GM23248 (cell line): ENCODE results near the gene DNMT3L. TPM values are rescaled to one million over a fixed set of nuclear protein-coding genes. Genes with fewer than 3 reads are reported as not detected.

Experiments used
- DNase-seq: peaks from one replicate; pipeline ENCODE4 v3.0.0-alpha.2; 2015
- H2AFZ ChIP-seq: fragments of 200-600 bp; sonication (generic); 2 replicates; pipeline ENCODE4 v1.6.1; 2016; ENCODE audit warnings: antibody characterized with exemption
- H3F3A ChIP-seq: fragments of 200-600 bp; sonication (generic); 2 replicates; pipeline ENCODE4 v1.6.1; 2016; ENCODE audit warnings: mild to moderate bottlenecking, antibody characterized with exemption, mixed run types; ENCODE audit not compliant: insufficient read depth
- H3K27ac ChIP-seq: fragments of 200-600 bp; sonication (generic); 2 replicates; pipeline ENCODE4 v1.5.1; 2016; ENCODE audit warnings: mild to moderate bottlenecking
- H3K27me3 ChIP-seq: fragments of 200-600 bp; sonication (generic); replicated peaks from 2 replicates; pipeline ENCODE4 v1.6.1; 2016; ENCODE audit warnings: mild to moderate bottlenecking; ENCODE audit not compliant: insufficient read depth
- H3K36me3 ChIP-seq: fragments of 200-600 bp; sonication (generic); 2 replicates; pipeline ENCODE4 v1.6.1; 2016; ENCODE audit warnings: low read depth, mild to moderate bottlenecking
- H3K4me1 ChIP-seq: fragments of 200-600 bp; sonication (generic); 2 replicates; pipeline ENCODE4 v1.6.1; 2016; ENCODE audit warnings: mild to moderate bottlenecking; ENCODE audit not compliant: insufficient read depth
- H3K4me2 ChIP-seq: fragments of 200-600 bp; sonication (generic); one replicate; pipeline ENCODE4 v1.6.1; 2016; ENCODE audit warnings: mild to moderate bottlenecking; ENCODE audit not compliant: unreplicated experiment
- H3K4me3 ChIP-seq: fragments of 200-600 bp; sonication (generic); 2 replicates; pipeline ENCODE4 v1.5.1; 2016; ENCODE audit warnings: mild to moderate bottlenecking
- H3K79me2 ChIP-seq: fragments of 200-600 bp; sonication (generic); 2 replicates; pipeline ENCODE4 v1.6.1; 2016; ENCODE audit warnings: mild to moderate bottlenecking; ENCODE audit not compliant: insufficient read depth
- H3K9ac ChIP-seq: fragments of 200-600 bp; sonication (generic); 2 replicates; pipeline ENCODE4 v1.6.1; 2016; ENCODE audit warnings: mild to moderate bottlenecking
- H3K9me2 ChIP-seq: fragments of 200-600 bp; sonication (generic); 2 replicates; pipeline ENCODE4 v1.6.1; 2016; ENCODE audit warnings: mixed run types, mild to moderate bottlenecking, moderate library complexity; ENCODE audit not compliant: insufficient read depth
- H3K9me3 ChIP-seq: fragments of 200-600 bp; sonication (generic); one replicate; pipeline ENCODE4 v1.6.1; 2017; ENCODE audit warnings: low read depth
- H4K20me1 ChIP-seq: fragments of 200-600 bp; sonication (generic); 2 replicates; pipeline ENCODE4 v1.6.0; 2016; ENCODE audit not compliant: insufficient read depth
- EZH2 ChIP-seq: fragments of 200-600 bp; sonication (generic); IDR thresholded peaks from 2 replicates; pipeline ENCODE4 v1.6.1; 2018; ENCODE audit warnings: antibody characterized with exemption, mild to moderate bottlenecking; ENCODE audit not compliant: insufficient read depth, poor library complexity, severe bottlenecking
- EZH2phosphoT487 ChIP-seq: fragments of 200-600 bp; sonication (generic); IDR thresholded peaks from 2 replicates; pipeline ENCODE4 v1.6.1; 2018; ENCODE audit warnings: antibody characterized with exemption, moderate library complexity, mild to moderate bottlenecking, low read depth; ENCODE audit not compliant: insufficient read depth
- WGBS, 2 experiments: methylation state at CpG; one replicate each; pipeline ENCODE4 v1.1.6; 2015 to 2017; ENCODE audit warnings: low lambda C conversion rate in 2 of 2, low coverage in 1 of 2; ENCODE audit errors: missing lambda C conversion rate in 2 of 2; 5-methylcytosine and 5-hydroxymethylcytosine counted together
- in situ Hi-C: fragments of 300-500 bp; cut with MboI; formaldehyde crosslinking; loops from 2 replicates; pipeline ENCODE4 v1.15.0; 2020
- polyA plus RNA-seq: library from polyadenylated mRNA; unstranded; fragments of >200 nt; fragmentation: Nextera tagmentation; extraction: Ambion mirVana; gene quantifications from 2 replicates; pipeline ENCODE4 v1.2.1, GENCODE V29; 2016
- total RNA-seq: library from RNA; depleted of rRNA; stranded (reverse); fragments of >200 nt; shearing (Covaris generic); gene quantifications from 2 replicates; pipeline ENCODE4 v1.2.3, GENCODE V29; 2014

The DNMT3L gene
- total and polyA plus RNA-seq, 2 experiments from 2014 or later = not detected

DNA sequence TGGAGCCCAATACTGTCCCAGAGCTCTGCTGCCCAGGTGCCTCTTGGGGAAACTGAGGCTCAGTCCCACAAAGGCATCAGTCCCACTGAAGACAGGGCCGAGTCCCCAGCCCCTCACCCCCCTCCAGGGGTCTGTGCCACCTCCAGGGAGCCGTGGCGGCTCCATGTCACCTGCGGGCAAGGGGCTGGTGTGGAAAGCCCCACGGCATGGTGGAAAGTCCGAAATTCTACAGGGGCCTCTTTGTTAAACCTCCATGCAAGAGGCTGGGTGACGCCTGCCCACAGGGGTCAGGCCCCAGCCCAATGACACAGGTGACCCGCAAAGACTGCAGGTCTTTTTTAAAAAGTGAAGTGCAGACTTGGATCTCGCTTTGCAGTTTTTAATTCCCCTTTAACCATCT, 20.7 kb upstream of the DNMT3L start:
- Histone ChIP-seq H3K27me3 (0 out of 2 replicates have a peak, but pooled peaks cover 3% of the 10 kb centered on the region), H4K20me1 (no peaks in the 10 kb centered on the region), H2AFZ (no peak overlapping the region), H3K9me2 (no peaks in the 10 kb centered on the region), H3K27ac (no peak overlapping the region), H3K4me3 (no peak overlapping the region), H3K9me3 (no peaks in the 10 kb centered on the region), H3K4me1 (no peaks in the 10 kb centered on the region), H3K4me2 (no peak overlapping the region), H3K36me3 (no peaks in the 10 kb centered on the region), H3F3A (no peaks in the 10 kb centered on the region), H3K79me2 (no peaks in the 10 kb centered on the region), H3K9ac (no peak overlapping the region)
- in situ Hi-C loops = no loop called here
- 74 to 76% methylated on average over 9 of the region's 9 CpGs for WGBS, 2 experiments
- TF ChIP-seq EZH2phosphoT487 = no peak
- DNase-seq = no peak

DNA sequence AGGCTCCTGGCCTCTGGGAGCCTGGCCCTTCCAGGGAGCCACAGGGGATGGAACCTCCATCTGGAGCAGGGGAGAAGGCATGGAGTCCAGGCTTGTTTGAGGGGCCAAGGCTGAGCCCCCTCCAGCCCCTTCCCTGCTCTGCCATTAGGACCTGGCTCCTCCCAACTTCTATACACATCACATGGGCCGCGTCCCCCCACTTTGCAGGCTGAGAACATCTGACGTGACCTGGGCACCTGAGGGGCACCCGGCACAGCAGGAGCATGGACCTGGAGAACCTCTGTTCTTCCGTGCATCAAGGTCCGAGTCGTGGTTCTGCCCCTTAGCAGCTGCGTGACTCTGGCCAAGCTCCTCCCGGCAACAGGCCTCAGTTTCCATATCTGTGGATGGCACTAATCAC, 20.1 kb upstream of the DNMT3L start:
- H3K4me3 ChIP-seq = no peak overlapping the region
- no peak overlapping the region for H3K27ac ChIP-seq
- H3K27me3 ChIP-seq = 0 out of 2 replicates have a peak, but pooled peaks cover 3% of the 10 kb centered on the region
- H3K4me2 ChIP-seq = no peak overlapping the region
- H3K9me3 ChIP-seq = no peaks in the 10 kb centered on the region
- no peaks in the 10 kb centered on the region for H3K9me2 ChIP-seq
- H3K36me3 ChIP-seq = no peaks in the 10 kb centered on the region
- no peak overlapping the region for H2AFZ ChIP-seq
- TF ChIP-seq EZH2phosphoT487 = no peak
- no peak for TF ChIP-seq EZH2
- in situ Hi-C loops = no loop called here
- H3K4me1 ChIP-seq = no peaks in the 10 kb centered on the region
- no peak overlapping the region for H3K9ac ChIP-seq
- no peak for DNase-seq
- H3F3A ChIP-seq = no peaks in the 10 kb centered on the region
- WGBS, 2 experiments = 72 to 73% methylated on average over 9 of the region's 9 CpGs
- no peaks in the 10 kb centered on the region for H3K79me2 ChIP-seq
- no peaks in the 10 kb centered on the region for H4K20me1 ChIP-seq

DNA sequence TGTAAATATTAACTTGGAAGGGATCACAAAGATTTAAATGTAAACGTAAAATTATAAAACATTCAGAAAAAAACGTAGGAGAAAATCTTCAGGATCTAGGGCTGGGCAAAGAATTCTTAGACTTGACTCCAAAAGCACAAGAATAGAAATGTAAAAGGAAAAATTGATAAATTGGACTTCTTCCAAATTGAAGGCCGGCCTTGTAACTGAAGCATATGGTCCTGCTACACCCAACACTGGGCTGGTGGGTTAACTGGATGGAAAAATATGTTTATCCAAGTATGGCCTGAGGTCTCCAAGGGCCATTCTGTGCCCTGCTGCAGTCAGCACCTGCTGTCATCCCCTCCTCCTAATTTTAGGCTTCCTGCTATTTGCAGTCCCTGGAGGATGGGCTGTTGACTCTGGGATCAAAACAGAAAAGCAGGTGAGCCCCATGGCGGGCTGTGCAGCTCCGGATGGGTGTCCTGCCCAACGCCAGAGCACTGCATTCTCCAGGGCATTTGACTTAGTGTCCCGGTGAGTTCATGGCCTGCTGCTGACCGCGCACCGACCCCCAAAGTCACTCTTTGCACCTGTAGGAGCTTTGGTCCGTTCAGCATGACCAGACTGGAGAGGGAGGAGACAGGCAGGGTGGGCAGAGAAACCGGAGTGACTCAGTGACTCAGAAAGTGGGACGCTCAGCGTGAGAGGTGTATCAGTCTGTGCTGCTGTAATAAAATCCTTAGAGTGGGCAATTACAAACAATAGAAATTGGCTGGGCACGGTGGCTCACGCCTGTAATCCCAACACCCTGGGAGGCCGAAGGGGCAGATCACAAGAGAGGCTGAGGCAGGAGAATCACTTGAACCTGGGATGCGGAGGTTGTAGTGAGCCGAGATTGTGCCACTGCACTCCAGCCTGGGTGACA, 17.9 kb upstream of the DNMT3L start:
- no peaks in the 10 kb centered on the region for H3K4me1 ChIP-seq
- no peaks in the 10 kb centered on the region for H4K20me1 ChIP-seq
- 0 out of 2 replicates have a peak, but pooled peaks cover 11% of the 10 kb centered on the region for H3K27me3 ChIP-seq
- H3K79me2 ChIP-seq = no peaks in the 10 kb centered on the region
- H3F3A ChIP-seq = no peaks in the 10 kb centered on the region
- DNase-seq = no peak
- H3K9me3 ChIP-seq = no peaks in the 10 kb centered on the region
- in situ Hi-C loops = no loop called here
- 67 to 72% methylated on average over 19 of the region's 19 CpGs for WGBS, 2 experiments
- no peaks in the 10 kb centered on the region for H3K36me3 ChIP-seq
- no peak overlapping the region for H3K27ac ChIP-seq
- no peak for TF ChIP-seq EZH2phosphoT487
- no peak for TF ChIP-seq EZH2
- H2AFZ ChIP-seq = no peak overlapping the region
- H3K4me2 ChIP-seq = no peak overlapping the region
- no peaks in the 10 kb centered on the region for H3K9me2 ChIP-seq
- H3K4me3 ChIP-seq = no peak overlapping the region
- no peak overlapping the region for H3K9ac ChIP-seq

DNA sequence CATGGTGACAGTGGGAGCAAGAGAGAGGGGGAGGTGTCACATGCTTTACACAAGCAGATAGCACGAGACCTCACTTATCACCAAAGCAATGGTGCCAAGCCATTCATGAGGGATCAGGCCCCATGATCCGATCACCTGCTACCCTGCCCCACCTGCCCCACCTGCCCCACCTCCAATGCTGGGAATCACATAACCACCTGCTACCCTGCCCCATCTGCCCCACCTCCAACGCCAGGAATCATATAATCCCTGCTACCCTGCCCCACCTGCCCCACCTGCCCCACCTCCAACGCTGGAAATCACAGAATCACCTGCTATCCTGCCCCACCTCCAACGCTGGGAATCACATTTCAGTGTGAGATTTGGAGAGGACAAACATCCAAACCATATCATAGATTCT, 13.3 kb upstream of the DNMT3L start:
- no peaks in the 10 kb centered on the region for H3K36me3 ChIP-seq
- no peak overlapping the region for H3K9ac ChIP-seq
- in situ Hi-C loops = no loop called here
- no peak overlapping the region for H3K4me2 ChIP-seq
- no peak overlapping the region for H3K27ac ChIP-seq
- 45% methylated on average over 5 of the region's 5 CpGs for WGBS, 2 experiments
- no peak for DNase-seq
- H3K4me1 ChIP-seq = no peaks in the 10 kb centered on the region
- H4K20me1 ChIP-seq = no peaks in the 10 kb centered on the region
- no peaks in the 10 kb centered on the region for H3K79me2 ChIP-seq
- H3F3A ChIP-seq = no peaks in the 10 kb centered on the region
- H2AFZ ChIP-seq = no peak overlapping the region
- H3K27me3 ChIP-seq = 0 out of 2 replicates have a peak, but pooled peaks cover 11% of the 10 kb centered on the region
- H3K4me3 ChIP-seq = no peak overlapping the region
- TF ChIP-seq EZH2phosphoT487 (no peak), EZH2 (no peak)
- H3K9me2 ChIP-seq = no peaks in the 10 kb centered on the region
- no peaks in the 10 kb centered on the region for H3K9me3 ChIP-seq
